Vagina (tissue), 2 donors: ENCODE measurements around the gene PLD3.

Experiments
- CTCF ChIP-seq, 3 experiments: fragments of 450-650 bp in 2 of 3; fragments of 200-600 bp in 1 of 3; sonication (generic) in 1 of 3; IDR thresholded peaks; one replicate each; pipeline ENCODE4 v1.5.1; 2017 to 2019; ENCODE audit warnings: antibody characterized with exemption in 3 of 3, mild to moderate bottlenecking in 2 of 3, moderate library complexity in 2 of 3
- POLR2A ChIP-seq, 2 donors: fragments of 450-650 bp; IDR thresholded peaks; one replicate each; pipeline ENCODE4 v1.6.1; 2017; ENCODE audit warnings: antibody characterized with exemption in 2 of 2, mild to moderate bottlenecking in 2 of 2, moderate library complexity in 2 of 2
- POLR2AphosphoS5 ChIP-seq, 2 donors: sonication (generic); formaldehyde crosslinking; IDR thresholded peaks; one replicate each; pipeline ENCODE4 v1.9.0; 2017; ENCODE audit warnings: antibody characterized with exemption in 2 of 2, mild to moderate bottlenecking in 2 of 2, low read depth in 1 of 2; ENCODE audit not compliant: insufficient read depth in 1 of 2

GRCh38 chr19:40313229-40313983 lies 35.1 kb upstream of the PLD3 start:
- TF ChIP-seq POLR2AphosphoS5 (IDR thresholded peaks at IDR 0.05; ENCODE audit: insufficient read depth in 1 of 2, low read depth in 1 of 2): no peak
- TF ChIP-seq POLR2A (IDR thresholded peaks at IDR 0.05): no peak
- no peak for TF ChIP-seq CTCF (IDR thresholded peaks at IDR 0.05)
